GM12878 (cell line): Measurements from ENCODE around the gene SRRD. TPM values are rescaled to one million over a fixed set of nuclear protein-coding genes. Genes with fewer than 3 reads are reported as not detected.

Experiments used
- ATAC-seq: fragments of 200-7000 bp; cut with Tn5 transposase; 3 replicates; pipeline ENCODE4 v1.9.1; 2020; ENCODE audit warnings: mild to moderate bottlenecking, moderate library complexity
- BruUV-seq: library from RNA; stranded (reverse); fragments of 400-500 nt; replicated peaks from 2 replicates; lab custom pipeline; 2021; lab: Mats Ljungman, UMichigan
- CTCF ChIA-PET: fragments of 300-600 bp; sonication (Branson Sonifier 250); formaldehyde crosslinking; extraction: SDS; loops from one replicate; lab custom pipeline; 2021; ENCODE audit warnings: inconsistent platforms; lab: Yijun Ruan, JAX
- POLR2A ChIA-PET: fragments of 350-600 bp; formaldehyde crosslinking; extraction: SDS; loops from one replicate; lab custom pipeline; 2021; ENCODE audit warnings: inconsistent platforms; lab: Charles Lee
- RAD21 ChIA-PET: fragments of 300-600 bp; sonication (Branson Sonifier 250); formaldehyde crosslinking; loops from one replicate; lab custom pipeline; 2023; ENCODE audit warnings: antibody characterized with exemption; ENCODE audit not compliant: unreplicated experiment; lab: Charles Lee
- SMC1A ChIA-PET: fragments of 300-600 bp; sonication (Branson Sonifier 250); formaldehyde crosslinking; loops from one replicate; lab custom pipeline; 2023; ENCODE audit not compliant: unreplicated experiment, uncharacterized antibody; lab: Charles Lee
- DNase-seq: peaks from one replicate; pipeline ENCODE4 v3.0.0-alpha.2; 2011; ENCODE audit warnings: low read depth, low spot score
- FAIRE-seq: peaks from 3 replicates; lab custom pipeline; 2011; peaks lifted over from hg19 to GRCh38; lab: Jason Lieb, UNC
- H2AFZ ChIP-seq: 2 replicates; pipeline ENCODE4 v1.6.0; 2011; ENCODE audit warnings: low read depth, low read length, control low read depth; ENCODE audit not compliant: control insufficient read depth
- H3K27ac ChIP-seq: 2 replicates; pipeline ENCODE4 v1.5.1; 2011; ENCODE audit warnings: control low read depth; ENCODE audit not compliant: control insufficient read depth, insufficient read depth
- H3K27me3 ChIP-seq, 2 experiments: replicated peaks in 1 of 2; 2 replicates each; pipeline versions ENCODE4 v1.6.0 to v1.6.1; 2011; ENCODE audit warnings: low read length in 1 of 2; ENCODE audit not compliant: control insufficient read depth in 2 of 2, insufficient read depth in 2 of 2
- H3K36me3 ChIP-seq, 2 experiments: 2 replicates each; pipeline ENCODE4 v1.5.1; 2011; ENCODE audit warnings: low read length in 1 of 2; ENCODE audit not compliant: control insufficient read depth in 2 of 2, insufficient read depth in 2 of 2
- H3K4me1 ChIP-seq: 2 replicates; pipeline ENCODE4 v1.6.1; 2011; ENCODE audit warnings: mild to moderate bottlenecking, low read length, moderate library complexity, mixed read lengths; ENCODE audit not compliant: control insufficient read depth, insufficient read depth
- H3K4me2 ChIP-seq: 2 replicates; pipeline ENCODE4 v1.6.0; 2011; ENCODE audit warnings: control low read depth; ENCODE audit not compliant: control insufficient read depth, insufficient read depth
- H3K4me3 ChIP-seq: fragments of 200-600 bp; sonication (generic); 2 replicates; pipeline ENCODE4 v1.5.1; 2016
- H3K79me2 ChIP-seq: 2 replicates; pipeline ENCODE4 v1.6.0; 2011; ENCODE audit warnings: low read length; ENCODE audit not compliant: control insufficient read depth, insufficient read depth
- H3K9ac ChIP-seq: 2 replicates; pipeline ENCODE4 v1.8.0; 2011; ENCODE audit warnings: low read length, control low read depth, mixed read lengths; ENCODE audit not compliant: control insufficient read depth, insufficient read depth
- H3K9me3 ChIP-seq: replicated peaks from 3 replicates; pipeline ENCODE4 v1.5.1; 2011; ENCODE audit warnings: mild to moderate bottlenecking, low read length; ENCODE audit not compliant: control insufficient read depth, insufficient read depth
- H4K20me1 ChIP-seq: 2 replicates; pipeline ENCODE4 v1.6.0; 2011; ENCODE audit not compliant: control insufficient read depth, insufficient read depth
- ATF3 ChIP-seq: IDR thresholded peaks from 2 replicates; pipeline ENCODE4 v1.6.1; 2011; ENCODE audit warnings: low read depth, mild to moderate bottlenecking, low read length, moderate library complexity, borderline replicate concordance; ENCODE audit errors: extremely low read depth
- CBFB ChIP-seq: IDR thresholded peaks from 2 replicates; pipeline ENCODE4 v1.6.1; 2016; ENCODE audit warnings: antibody characterized with exemption, low read depth
- DPF2 ChIP-seq: fragments of 450-650 bp; IDR thresholded peaks from 2 replicates; pipeline ENCODE4 v1.6.1; 2017; ENCODE audit warnings: mild to moderate bottlenecking
- EZH2 ChIP-seq: IDR thresholded peaks from 2 replicates; pipeline ENCODE4 v1.6.1; 2012; ENCODE audit warnings: low read depth, mild to moderate bottlenecking, control low read depth, inconsistent platforms, low read length, borderline replicate concordance; ENCODE audit not compliant: control insufficient read depth
- KAT2A ChIP-seq: conservative IDR thresholded peaks from 2 replicates; pipeline ENCODE4 v1.6.1; 2011; ENCODE audit warnings: low read depth, low read length; ENCODE audit not compliant: control insufficient read depth
- KDM1A ChIP-seq: fragments of 200-600 bp; sonication (generic); IDR thresholded peaks from 2 replicates; pipeline ENCODE4 v1.6.1; 2016; ENCODE audit warnings: borderline replicate concordance
- MEF2B ChIP-seq: fragments of 450-650 bp; IDR thresholded peaks from 2 replicates; pipeline ENCODE4 v1.6.1; 2018; ENCODE audit warnings: mild to moderate bottlenecking, moderate library complexity; ENCODE audit not compliant: partially characterized antibody, poor library complexity, severe bottlenecking
- MLLT1 ChIP-seq: fragments of 450-650 bp; IDR thresholded peaks from 2 replicates; pipeline ENCODE4 v1.6.1; 2016; ENCODE audit warnings: mild to moderate bottlenecking
- MYC ChIP-seq: IDR thresholded peaks from 2 replicates; pipeline ENCODE4 v1.6.1; 2011; ENCODE audit warnings: mild to moderate bottlenecking, low read length, moderate library complexity, inconsistent platforms; ENCODE audit not compliant: insufficient read depth, insufficient replicate concordance, insufficient read length, severe bottlenecking
- RBBP5 ChIP-seq: fragments of 200-600 bp; sonication (generic); conservative IDR thresholded peaks from 2 replicates; pipeline ENCODE4 v1.6.1; 2016
- RUNX3 ChIP-seq: IDR thresholded peaks from 2 replicates; pipeline ENCODE4 v1.6.1; 2012; ENCODE audit warnings: low read length, inconsistent platforms
- SMAD1 ChIP-seq: fragments of 450-650 bp; IDR thresholded peaks from 2 replicates; pipeline ENCODE4 v1.6.1; 2018; ENCODE audit warnings: mild to moderate bottlenecking, low read depth; ENCODE audit not compliant: partially characterized antibody
- STAT1 ChIP-seq: fragments of 450-650 bp; conservative IDR thresholded peaks from 2 replicates; pipeline ENCODE4 v1.6.1; 2014; ENCODE audit warnings: antibody characterized with exemption, mild to moderate bottlenecking
- USF1 ChIP-seq: IDR thresholded peaks from 2 replicates; pipeline ENCODE4 v1.6.1; 2011; ENCODE audit warnings: borderline replicate concordance, low read depth, mild to moderate bottlenecking, moderate library complexity, mixed read lengths, low read length; ENCODE audit not compliant: insufficient read depth; ENCODE audit errors: extremely low read length
- ZBTB11 ChIP-seq: fragments of 450-650 bp; formaldehyde crosslinking; IDR thresholded peaks from 2 replicates; pipeline ENCODE4 v1.5.0; 2022; ENCODE audit warnings: mild to moderate bottlenecking, missing genetic modification characterization
- ZNF207 ChIP-seq: fragments of 450-650 bp; IDR thresholded peaks from 2 replicates; pipeline ENCODE4 v1.6.1; 2014; ENCODE audit warnings: antibody characterized with exemption, mild to moderate bottlenecking, borderline replicate concordance
- WGBS: methylation state at CpG from one replicate; pipeline ENCODE4 v1.1.6; 2016; ENCODE audit warnings: low lambda C conversion rate; ENCODE audit not compliant: insufficient replicate concordance, insufficient coverage; ENCODE audit errors: missing lambda C conversion rate; 5-methylcytosine and 5-hydroxymethylcytosine counted together
- in situ Hi-C: fragments of 300-500 bp; cut with MboI; formaldehyde crosslinking; loops from 9 replicates; pipeline ENCODE4 v1.14.3; 2018; ENCODE audit warnings: mixed read lengths
- intact Hi-C: fragments of 100-400 bp; cut with micrococcal nuclease; formaldehyde crosslinking; loops from one replicate; pipeline ENCODE4 v1.14.2; 2022; ENCODE audit not compliant: unreplicated experiment
- polyA plus RNA-seq, 11 experiments: library from polyadenylated mRNA; depleted of rRNA in 4 of 11; unstranded in 6 of 11; stranded (reverse) in 5 of 11; fragments of >200 nt; fragmentation: Nextera tagmentation in 4 of 11; fragmentation: Illumina TruSeq in 1 of 11; extraction: Ambion mirVana in 4 of 11; extraction: Trizol in 1 of 11; gene quantifications; 1 replicate in 1 of 11; 2 replicates in 10 of 11; pipeline versions ENCODE4 v1.2.1 to v1.2.3, GENCODE V29; 2011 to 2016; ENCODE audit warnings: inconsistent platforms in 2 of 11, missing spikeins in 2 of 11, low read depth in 1 of 11
- total RNA-seq, 4 experiments: library from RNA; depleted of rRNA in 3 of 4; stranded (reverse); fragments of >200 nt in 3 of 4; fragmentation: Illumina TruSeq in 1 of 4; extraction: Trizol in 1 of 4; gene quantifications; 2 replicates each; pipeline versions ENCODE4 v1.2.1 to v1.2.3, GENCODE V29; 2013 to 2021

SRRD gene
- total and polyA plus RNA-seq, 10 of the 15 experiments (the other 5 are each of a cell fraction or from before 2014, with no cell fraction given) = 4.1 to 50.6 (median 27.5) TPM

- 86% methylated on average over 4 of the region's 4 CpGs for WGBS
- no peaks in the 10 kb centered on the region for H3K27me3 ChIP-seq
- no peak overlapping the region for H3K27ac ChIP-seq
- ATAC-seq (no peak), DNase-seq (no peak), FAIRE-seq (no peak)
- in situ Hi-C loops = no loop called here
- peaks cover 22 to 32% of the 10 kb centered on the region in 2 experiments for H3K36me3 ChIP-seq
- H4K20me1 ChIP-seq = no peaks in the 10 kb centered on the region
- H3K4me1 ChIP-seq = no peaks in the 10 kb centered on the region; the same call in 1 of the 2 replicates
- H3K9ac ChIP-seq = no peak overlapping the region
- H3K4me3 ChIP-seq = no peak overlapping the region
- intact Hi-C loops = no loop called here
- BruUV-seq = no TSS peak
- RAD21 ChIA-PET = interaction anchor here (0.6 kb wide), 2 partner anchors 89 to 117 kb away, joined by 3 to 4 read pairs; no protein-coding TSS in a partner anchor
- CTCF ChIA-PET = interaction anchor here (1.0 to 1.5 kb wide), 2 partner anchors 27 to 154 kb away, joined by 3 to 4 read pairs; no protein-coding TSS in a partner anchor
- POLR2A ChIA-PET = interaction anchor here (0.7 kb wide), 1 partner anchor 21 kb away, joined by 3 read pairs; no protein-coding TSS in a partner anchor
- peaks cover 9% of the 10 kb centered on the region for H3K79me2 ChIP-seq
- no peaks in the 10 kb centered on the region for H3K9me3 ChIP-seq
- no peak overlapping the region for H2AFZ ChIP-seq
- no peak overlapping the region for H3K4me2 ChIP-seq
- SMC1A ChIA-PET = no interaction called here
- no peak for TF ChIP-seq MLLT1
- no peak for TF ChIP-seq CBFB
- no peak for TF ChIP-seq DPF2
- TF ChIP-seq KDM1A = no peak
- TF ChIP-seq KAT2A = no peak
- no peak for TF ChIP-seq EZH2
- TF ChIP-seq MYC = no peak
- no peak for TF ChIP-seq USF1
- TF ChIP-seq STAT1 = no peak
- TF ChIP-seq MEF2B = no peak
- no peak for TF ChIP-seq SMAD1
- no peak for TF ChIP-seq ATF3
- no peak for TF ChIP-seq RUNX3
- no peak for TF ChIP-seq ZNF207
- TF ChIP-seq ZBTB11 (CRISPR knock-in tag) = no peak
- no peak for TF ChIP-seq RBBP5
Observed at GRCh38 chr22:26489447-26490036, 5.9 kb downstream of the SRRD start.
